Dedifferentiated amniotic fluid mesenchymal stem cell (primary cell): ENCODE data around the gene TPPP.
"Not testable (repeated sequence)": the region's sequence is repeated elsewhere in the genome, so short reads cannot be mapped to it uniquely, and the experiment has no call there.

Experiments used
- DNase-seq: peaks from one replicate; pipeline ENCODE4 v3.0.0-alpha.2; 2016; ENCODE audit errors: extremely low spot score

TPPP gene

DNA sequence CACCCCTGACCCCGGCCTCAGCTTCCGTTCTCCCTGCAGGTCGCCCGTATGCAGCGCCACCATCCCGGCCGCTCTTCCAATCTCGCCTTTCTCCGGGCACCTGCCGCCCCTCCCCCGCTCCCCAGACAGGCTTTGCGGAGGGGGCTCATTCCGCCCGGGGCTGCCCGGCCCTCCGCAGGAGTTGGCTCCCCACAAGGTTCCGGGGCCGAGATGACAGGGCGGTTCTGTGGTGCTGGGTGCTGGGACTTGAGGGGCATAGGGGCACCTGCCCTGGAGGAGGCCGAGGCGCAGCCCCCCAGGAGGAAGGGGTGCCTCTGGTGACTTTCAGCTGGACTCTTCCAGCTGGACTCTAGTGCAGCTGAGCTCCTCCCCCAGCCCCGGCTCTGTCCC, 885 bp upstream of the TPPP start:
- not testable (repeated sequence) for DNase-seq

DNA sequence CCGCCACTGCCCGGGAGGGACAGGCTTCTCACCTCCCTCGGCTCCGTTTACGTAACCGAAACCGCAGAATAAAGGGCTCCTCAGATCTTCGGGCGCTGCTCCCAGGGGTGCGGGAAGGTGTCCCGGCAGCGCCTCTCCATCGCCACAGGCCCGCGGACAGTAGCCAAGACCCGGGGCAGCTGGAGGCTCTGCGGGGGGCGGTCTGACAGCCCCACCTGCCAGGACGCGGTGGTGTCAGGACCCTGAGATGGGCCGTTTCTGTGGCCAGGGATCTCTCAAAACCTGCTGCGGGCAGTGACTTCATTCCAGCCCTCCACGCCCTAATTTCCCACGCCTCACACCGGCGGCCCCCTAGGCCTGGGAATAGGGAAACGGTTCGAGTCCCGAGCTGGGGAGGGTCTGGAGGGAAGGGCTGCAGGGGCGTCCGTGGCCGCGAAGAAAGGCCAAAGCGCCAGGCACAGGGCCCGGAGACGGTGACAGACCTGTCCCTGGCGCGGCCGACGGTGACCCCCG, 567 bp downstream of the TPPP start:
- DNase-seq, result not testable (repeated sequence)

DNA sequence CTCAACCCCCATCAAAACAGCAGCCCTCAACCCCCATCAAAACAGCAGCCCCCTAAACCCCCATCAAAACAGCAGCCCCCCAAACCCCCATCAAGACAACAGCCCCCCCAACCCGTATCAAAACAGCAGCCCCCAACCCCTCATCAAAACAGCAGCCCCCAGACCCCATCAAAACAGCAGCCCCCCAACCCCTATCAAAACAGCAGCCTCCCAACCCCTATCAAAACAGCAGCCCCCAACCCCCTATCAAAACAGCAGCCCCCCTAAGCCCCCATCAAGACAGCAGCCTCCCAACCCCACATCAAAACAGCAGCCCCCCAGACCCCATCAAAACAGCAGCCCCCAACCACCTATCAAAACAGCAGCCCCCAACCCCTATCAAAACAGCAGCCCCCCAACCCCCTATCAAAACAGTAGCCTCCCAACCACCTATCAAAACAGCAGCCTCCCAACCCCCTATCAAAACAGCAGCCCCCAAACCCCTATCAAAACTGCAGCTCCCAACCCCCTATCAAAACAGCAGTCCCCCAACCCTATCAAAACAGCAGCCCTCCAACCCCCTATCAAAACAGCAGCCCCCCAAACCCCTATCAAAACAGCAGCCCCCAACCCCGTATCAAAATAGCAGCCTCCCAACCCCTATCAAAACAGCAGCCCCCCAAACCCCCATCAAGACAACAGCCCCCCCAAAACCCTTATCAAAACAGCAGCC, 1.2 kb downstream of the TPPP start:
- DNase-seq, result no peak

DNA sequence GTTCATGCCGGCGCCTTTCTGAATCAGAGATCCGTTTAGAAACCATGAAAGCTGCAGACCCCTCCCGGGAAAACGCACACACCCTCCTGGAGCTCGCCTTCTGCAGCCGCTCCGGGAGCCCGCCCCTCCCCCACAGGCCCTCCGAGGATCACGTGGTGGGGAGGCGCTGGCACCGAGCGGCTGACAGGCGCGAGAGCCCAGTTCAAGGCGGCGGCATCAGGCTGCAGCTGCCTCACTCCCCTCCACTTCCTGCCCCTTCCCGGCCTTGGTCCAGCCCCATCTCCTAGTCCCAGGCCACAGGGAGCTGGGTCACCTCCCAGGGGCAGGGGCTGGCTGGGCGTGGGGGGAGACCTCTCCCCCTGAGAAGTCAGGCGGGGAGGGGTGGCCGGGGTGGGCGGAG, 2.1 kb downstream of the TPPP start:
- not testable (repeated sequence) for DNase-seq

DNA sequence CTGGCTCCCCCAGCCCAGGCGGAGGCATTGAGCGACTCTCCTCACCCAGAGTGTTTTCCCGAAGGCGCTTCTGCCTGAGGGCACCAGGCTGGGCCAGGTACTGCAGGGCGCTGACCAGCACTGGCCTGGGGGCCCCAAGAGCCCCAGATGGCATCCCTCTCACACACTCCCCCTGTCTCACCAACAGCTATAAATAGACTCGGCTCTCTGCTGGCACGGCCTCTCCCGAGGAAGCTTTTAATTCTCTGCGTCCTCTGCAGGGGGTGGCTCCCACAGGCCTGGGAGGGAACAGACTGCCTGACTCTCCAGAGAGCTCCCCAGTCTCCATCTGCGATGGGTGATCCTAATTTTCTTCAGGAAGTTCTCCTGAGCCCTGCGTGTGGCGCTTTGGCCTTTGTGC, 2.9 kb downstream of the TPPP start:
- not testable (repeated sequence) for DNase-seq

DNA sequence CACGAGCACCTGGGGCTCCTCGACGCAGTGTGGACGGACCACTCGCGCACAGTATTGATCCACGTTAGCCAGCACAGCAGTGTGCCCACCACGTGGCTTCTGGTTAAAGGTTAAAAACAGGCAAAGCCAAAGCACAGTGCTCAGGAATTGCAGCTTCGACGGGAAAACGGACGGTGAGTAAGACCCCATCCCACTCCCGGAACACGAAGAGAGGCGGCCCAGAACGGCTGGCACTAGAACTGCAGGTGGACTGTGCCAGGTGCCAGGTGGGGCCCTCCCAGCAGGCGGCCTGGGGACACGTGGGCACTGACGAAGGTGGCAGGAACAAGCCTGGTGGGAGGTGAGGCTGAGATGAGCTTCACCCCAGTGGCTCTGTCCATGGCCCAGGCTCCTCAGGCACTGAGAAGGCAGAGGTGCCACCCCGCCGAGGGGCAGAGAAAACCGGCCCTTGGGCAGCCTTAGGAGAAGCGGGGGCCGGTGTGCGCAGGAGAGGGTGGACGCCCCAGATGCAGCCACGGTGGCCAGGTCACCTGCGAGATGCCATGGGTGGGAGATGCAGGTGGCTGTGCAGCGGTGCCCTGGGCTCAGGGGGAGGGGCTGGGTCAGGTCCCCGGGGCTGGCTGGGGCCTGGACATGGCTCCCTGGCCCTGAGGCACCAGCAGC, 4.7 kb downstream of the TPPP start:
- DNase-seq, result not testable (repeated sequence)

DNA sequence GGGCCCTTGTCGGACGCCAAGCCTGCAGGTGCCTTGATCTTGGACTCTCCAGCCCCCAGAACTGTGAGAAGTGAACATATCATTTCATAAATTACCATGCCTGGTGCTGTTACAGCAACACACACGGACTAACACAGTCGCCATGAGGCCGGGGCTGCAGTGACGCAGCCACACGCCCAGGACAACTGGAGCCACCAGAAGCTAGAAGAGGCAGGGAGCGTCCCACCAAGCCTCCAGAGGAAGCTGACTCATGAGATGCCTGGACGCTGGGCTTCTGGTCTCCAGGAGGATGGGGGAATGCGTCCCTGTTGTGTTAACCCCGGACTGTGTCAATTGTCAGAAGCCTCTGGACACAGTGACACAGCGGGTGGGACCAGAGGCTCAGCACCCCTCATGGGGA, 6.2 kb downstream of the TPPP start:
- DNase-seq, result not testable (repeated sequence)

DNA sequence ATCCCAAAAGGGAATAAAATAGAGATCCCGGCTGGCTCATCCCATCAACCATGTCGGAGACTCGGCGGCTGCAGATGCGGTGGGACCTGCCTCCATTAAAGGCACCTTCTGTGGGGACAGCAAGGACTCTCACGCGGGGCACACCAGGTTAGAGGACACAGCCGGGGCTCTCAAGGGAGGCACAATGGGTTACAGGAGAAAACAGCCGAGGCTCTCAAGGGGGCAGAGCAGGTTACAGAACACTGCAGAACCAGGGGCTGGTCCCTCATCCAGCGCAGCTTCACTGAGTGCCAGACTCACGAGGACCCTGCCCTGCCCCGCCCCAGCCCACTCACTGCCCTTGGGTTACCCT, 7.0 kb downstream of the TPPP start:
- not testable (repeated sequence) for DNase-seq

DNA sequence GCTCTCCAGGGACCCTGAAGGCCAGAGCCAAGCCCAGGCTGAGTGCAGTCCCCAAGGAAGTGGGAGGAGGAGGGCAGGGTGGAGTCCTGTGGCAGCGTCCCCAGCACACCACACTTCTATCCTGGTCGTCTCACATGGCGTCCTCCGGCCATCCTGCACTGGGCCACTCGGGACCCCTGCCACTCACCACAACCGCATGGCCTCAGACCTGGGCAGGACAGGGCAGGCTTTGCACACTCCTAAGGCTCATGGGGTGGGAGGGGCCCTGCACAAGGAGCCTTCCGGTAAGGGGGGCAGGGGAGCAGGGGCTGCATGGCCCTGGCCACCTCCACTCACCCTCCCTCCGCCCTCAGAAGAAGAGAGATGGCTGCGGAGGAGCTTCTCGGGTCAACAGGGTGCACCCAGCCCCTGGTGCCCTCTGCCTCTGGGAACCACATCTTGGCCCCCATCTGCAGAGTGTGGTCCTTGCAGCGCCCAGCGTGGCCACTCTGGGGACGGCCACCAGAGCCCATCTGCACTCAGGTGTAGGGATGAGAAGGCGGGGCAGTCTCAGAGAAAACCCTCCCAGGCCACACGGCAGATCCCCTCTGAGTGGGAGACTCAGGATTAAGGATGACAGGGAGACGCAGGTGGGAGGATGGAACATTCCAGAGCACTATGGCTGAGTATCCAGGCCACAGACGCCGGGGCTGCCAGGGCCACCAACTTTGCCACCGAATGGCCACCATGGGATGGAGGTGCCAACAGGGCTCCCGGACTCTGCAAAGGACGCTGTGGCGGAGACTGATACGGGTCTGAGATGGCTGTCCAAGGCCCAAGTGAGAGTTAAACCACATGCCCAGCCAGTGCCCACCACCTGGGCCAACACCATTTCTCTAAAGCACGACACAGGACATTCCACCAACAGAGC, 7.6 kb downstream of the TPPP start:
- DNase-seq, result no peak

DNA sequence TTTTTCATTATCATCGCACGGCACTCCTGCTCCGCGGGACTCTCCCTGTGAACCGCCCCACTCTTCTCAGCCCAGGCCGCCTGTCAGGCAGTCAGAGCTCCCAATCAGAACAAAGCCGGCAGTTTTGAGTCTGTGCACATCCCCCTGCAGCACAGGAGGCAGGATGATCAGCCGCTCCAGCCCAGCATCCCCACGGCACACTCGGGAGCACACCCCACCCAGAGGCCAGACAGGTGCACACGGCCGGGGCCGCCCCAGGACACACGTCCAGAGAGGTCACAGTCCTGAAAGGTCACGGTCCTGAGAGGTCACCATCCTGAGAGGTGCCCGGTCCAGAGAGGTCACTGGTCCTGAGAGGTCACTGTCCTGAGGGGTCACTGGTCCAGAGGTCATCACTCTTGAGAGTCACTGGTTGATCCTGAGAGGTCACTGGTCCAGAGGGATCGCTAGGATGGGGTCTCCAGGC, 8.4 kb downstream of the TPPP start:
- no peak for DNase-seq

DNA sequence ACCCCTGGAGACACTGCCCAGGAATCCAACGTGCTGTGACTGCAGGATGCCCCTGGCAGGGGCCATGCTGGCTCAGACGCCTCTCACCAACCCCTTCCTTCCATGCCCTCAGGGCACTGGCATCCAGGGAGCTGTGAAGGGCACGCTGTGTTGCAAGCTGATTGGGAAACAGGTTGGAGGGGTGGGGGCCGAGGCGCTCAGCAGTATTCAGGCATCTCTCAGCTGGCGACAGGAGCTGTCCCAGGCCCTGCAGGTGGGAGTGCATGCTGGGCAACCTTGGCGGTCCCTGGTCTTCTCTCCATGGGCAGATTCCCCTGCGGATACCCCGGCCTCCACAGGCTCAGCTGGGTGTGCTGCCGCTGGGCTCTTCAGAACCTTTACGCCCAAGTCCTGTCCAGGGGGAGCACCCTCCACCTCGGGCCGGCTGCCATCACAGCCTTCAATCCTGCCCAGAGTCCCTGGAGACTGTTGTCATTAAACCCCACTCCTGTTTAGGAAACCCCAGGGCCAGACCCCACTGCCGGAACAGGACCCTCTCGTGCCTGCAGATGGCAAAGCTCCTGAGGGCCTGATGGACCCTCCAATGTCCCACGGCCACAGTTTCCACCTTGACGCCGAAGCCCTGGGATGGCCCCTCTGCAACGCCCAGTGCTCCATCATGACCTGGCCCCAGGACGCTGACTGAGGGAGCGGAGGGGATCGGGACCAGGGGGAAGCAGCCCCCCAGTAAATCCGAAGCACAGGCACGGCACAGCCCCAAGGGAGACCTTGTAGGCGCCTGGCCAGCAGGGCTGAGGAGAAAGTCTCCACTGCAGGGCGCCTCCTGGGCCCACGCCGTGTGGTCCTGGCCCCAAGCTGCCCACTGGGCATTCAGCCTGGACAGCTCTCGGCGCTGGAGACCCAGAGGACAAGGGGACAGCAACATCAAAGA, 9.3 kb downstream of the TPPP start:
- DNase-seq, result no peak

DNA sequence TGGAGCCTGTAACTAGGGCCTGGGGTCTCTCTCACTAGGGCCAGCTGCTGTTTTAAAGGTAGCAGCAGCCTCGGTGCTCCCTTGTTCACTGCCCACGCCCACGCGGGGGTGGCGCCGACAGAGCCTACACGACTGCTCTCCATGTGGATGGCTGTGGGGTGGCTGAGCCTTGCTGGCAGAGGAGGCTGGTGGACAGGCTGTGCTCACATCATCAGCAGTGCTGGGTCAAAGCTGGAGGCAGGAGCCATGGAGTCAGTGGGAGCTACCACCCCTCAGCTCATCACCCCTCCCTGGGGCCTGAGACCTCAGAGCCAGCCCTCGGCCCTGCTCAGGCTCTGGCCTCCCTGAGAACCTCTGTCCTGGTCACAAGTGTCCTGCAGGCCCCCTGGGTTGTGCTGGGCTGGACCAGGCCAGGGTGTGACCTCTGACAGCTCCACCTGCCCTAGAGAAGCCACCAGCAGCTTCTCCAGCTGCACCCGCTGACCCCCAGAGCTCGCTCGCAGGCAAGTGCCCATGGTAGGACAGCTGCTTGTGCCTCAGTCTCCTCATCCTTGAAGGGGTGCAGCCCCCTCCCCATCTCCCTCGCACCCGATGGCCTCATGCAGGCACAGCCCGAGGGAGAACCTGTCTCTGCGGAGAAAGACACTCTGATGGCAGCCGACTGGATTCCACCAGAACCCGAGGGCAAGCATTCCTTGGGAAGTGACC, 10.3 kb downstream of the TPPP start:
- DNase-seq, result not testable (repeated sequence)

DNA sequence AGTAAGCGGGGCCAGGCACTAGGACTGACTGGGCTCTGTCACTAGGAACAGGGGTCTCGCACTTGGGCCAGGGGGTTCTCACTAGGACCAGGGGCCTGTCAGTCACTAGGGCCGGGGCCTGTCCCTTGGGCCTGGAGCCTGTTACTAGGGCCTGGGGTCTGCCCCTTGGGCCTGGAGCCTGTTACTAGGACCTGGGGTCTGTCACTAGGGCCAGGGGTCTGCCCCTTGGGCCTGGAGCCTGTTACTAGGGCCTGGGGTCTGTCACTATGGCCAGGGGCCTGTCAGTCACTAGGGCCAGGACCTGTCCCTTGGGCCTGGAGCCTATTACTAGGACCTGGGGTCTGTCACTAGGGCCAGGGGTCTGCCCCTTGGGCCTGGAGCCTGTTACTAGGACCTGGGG, 10.9 kb downstream of the TPPP start:
- not testable (repeated sequence) for DNase-seq

DNA sequence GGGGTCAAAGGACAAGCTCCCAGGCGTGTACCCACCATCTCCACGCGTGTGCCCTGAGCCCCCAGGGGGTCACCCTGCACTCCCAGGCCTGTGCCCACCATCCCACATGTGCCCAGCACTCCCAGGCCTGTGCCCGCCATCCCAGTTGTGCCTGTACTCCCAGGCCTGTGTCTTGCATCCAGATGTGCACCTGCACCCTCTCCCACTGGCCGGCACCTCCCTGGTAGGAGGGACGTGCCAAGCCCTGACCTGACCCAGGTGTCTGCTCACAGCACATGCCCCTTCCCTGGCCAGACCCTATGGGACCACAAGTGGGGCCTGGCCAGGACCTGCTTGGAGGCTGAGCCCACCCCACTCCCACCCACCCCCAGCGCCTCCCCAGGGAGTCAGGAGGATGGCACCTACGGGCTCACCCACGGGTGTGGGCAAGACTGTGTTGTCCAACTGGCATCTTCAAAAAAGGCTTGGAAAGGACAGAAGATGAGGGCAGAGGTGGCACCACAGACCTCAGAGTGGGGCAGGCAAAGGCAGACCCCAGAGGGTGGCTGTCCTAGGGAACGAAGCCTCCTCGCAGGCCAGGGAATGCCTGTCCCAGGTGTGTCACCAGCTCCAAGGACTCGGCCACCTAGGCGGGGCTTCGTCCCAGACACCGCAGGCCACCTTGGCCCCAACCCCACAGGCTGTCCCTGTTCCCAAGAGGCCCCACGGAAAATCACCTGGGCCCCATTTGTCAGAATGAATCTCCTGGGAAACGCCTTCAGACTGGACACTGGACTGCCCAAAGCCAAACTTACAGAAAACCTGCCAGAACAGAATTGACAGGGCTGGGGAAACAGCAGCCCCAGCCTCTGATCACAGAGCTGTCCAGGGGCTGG, 11.6 kb downstream of the TPPP start:
- DNase-seq, result not testable (repeated sequence)

DNA sequence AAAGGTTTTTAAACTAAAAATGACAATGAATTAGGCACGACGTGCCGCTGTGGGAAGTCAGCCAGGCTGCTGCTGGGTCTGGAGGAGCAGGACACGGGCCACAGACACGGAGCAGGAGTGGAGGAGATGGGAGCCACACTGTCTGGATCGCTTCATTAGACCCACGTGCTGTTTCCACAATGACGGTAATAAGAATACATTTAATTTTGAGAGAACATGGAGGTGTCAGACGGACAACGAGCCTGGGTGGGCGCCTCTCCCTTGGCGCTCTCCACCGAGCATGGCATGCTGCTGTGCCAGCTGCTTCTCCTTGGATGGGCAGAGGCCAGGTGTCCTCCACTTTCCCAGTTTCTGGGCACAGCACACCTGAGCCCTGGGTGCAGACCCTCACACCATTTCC, 12.3 kb downstream of the TPPP start:
- not testable (repeated sequence) for DNase-seq

DNA sequence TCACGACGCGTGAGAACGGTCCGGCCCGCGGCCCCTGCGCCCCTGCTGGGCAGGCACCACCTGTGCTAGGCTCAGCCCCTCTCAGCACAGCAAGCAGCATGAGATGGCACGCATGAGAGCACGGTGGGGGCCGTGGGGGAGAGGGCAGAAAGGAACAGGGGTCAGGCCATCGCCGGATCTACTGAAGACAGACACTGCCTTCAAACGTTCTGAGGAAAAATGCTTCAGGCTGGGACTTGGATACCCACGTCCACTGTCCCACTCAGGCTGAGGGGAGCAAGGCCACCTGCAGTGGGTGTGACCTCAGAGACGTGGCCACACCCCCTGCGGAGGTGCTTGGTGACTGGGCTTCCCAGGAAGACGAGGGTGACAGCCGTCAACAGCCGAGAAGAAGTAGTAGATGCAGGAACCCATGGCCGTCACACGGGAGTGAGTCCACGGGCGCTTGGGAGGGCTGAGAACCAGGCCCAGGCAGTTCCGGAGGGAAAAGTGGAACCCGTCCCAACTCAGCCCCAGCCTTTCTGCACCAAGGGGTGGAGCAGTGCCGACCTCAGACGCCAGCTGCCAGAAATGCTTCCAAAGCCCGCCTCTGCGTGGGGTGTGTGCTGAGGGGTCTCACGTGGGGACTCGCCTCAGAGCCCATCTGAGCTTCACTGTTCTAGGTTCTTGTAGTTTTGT, 12.9 kb downstream of the TPPP start:
- DNase-seq, result not testable (repeated sequence)

DNA sequence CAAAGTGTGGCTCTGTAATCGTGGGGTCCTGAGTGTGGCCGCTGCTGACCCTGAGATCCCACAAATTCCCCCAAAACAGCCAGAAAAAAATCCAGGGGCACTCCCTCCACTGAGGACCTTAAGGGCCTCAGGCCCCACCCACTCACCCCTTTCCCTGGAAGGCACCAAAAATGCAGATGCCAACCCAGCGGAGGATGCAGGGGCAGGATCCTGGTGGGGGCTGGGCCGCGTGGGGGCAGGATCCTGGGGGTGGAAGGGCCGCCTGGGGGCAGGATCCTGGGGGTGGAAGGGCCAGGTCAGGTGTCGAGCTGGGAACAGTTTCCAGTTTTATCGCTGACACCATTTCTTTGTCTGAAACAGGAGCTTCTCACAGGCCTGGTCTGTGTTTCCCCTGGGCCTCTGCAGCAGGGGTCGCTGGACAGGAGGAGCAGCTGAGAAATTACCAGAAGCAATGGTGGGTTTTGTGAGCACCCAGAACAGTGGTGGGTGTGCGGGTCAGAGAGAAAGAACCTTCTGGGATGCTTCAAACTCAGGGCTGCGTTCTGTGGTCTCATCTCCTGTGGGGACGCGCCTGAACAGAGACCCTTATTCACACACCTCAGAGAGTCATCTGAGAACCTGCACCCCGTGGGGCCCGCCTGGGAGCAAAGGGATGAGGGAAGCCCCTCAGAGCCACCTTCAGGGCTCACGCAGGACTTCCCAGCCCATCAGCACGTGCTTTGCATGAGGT, 13.8 kb downstream of the TPPP start:
- DNase-seq, result not testable (repeated sequence)

DNA sequence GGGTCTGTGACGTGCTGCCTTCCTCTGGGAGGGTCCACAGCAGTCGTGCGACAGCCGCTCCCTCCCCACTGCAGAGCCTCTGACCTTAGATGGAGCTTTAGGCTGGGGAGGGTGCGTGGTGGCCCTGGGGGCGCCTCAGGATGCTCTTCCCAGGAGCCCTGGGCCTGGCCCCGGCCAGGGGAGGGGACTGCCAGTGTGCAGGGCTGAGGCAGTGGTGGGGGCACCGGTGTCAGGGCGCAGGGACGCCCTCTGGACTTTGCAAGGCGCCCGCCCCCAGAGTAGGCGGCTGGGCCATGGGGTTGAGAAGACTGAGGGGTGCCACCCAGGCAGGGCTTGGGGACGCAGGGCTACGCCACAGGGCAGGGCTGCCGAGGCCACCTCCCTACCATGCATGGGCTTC, 14.6 kb downstream of the TPPP start:
- DNase-seq, result not testable (repeated sequence)
